ENCODE results near the gene COG7.
"Not testable (repeated sequence)": the region's sequence is repeated elsewhere in the genome, so short reads cannot be mapped to it uniquely, and the experiment has no call there.

Gene COG7

GRCh38 chr16:23410176-23410575, 42.8 kb downstream of the COG7 start:
- no peak for DNase-seq (ENCODE audit: low read depth in 3 of 3)

GRCh38 chr16:23409522-23409921, 43.5 kb downstream of the COG7 start:
- DNase-seq (ENCODE audit: low read depth in 3 of 3) = no peak

GRCh38 chr16:23408823-23409298, 44.1 kb downstream of the COG7 start:
- DNase-seq (ENCODE audit: low read depth in 3 of 3) = no peak

- no peak for DNase-seq (ENCODE audit: low read depth in 3 of 3)
These were observed 44.7 kb downstream of the COG7 start for GRCh38 chr16:23408242-23408822.

GRCh38 chr16:23407436-23408127, 45.4 kb downstream of the COG7 start:
- DNase-seq (ENCODE audit: low read depth in 3 of 3) = no peak

GRCh38 chr16:23406546-23407240, 46.3 kb downstream of the COG7 start:
- no peak for DNase-seq (ENCODE audit: low read depth in 3 of 3)

GRCh38 chr16:23406024-23406423, 47.0 kb downstream of the COG7 start:
- no peak for DNase-seq (ENCODE audit: low read depth in 3 of 3)

- DNase-seq (ENCODE audit: low read depth in 3 of 3) = no peak
These were observed 49.4 kb downstream of the COG7 start for GRCh38 chr16:23403547-23403946.

- no peak for DNase-seq (ENCODE audit: low read depth in 3 of 3)
These were observed 50.9 kb downstream of the COG7 start for GRCh38 chr16:23402100-23402499.

- DNase-seq (ENCODE audit: low read depth in 3 of 3) = no peak
These were observed 51.9 kb downstream of the COG7 start for GRCh38 chr16:23401139-23401538.

GRCh38 chr16:23400447-23400846, 52.5 kb downstream of the COG7 start:
- DNase-seq (ENCODE audit: low read depth in 3 of 3) = not testable (repeated sequence)

GRCh38 chr16:23398987-23399805, 53.8 kb downstream of the COG7 start:
- DNase-seq (ENCODE audit: low read depth in 3 of 3) = no peak

- DNase-seq (ENCODE audit: low read depth in 3 of 3) = no peak
These were observed 55.5 kb downstream of the COG7 start for GRCh38 chr16:23397464-23397863.

- no peak for DNase-seq (ENCODE audit: low read depth in 3 of 3)
These were observed 57.3 kb downstream of the COG7 start for GRCh38 chr16:23395732-23396131.

GRCh38 chr16:23394141-23394831, 58.7 kb downstream of the COG7 start:
- no peak for DNase-seq (ENCODE audit: low read depth in 3 of 3)

GRCh38 chr16:23392223-23392600, 60.8 kb downstream of the COG7 start:
- DNase-seq (ENCODE audit: low read depth in 3 of 3) = no peak

GRCh38 chr16:23391381-23392222, 61.4 kb downstream of the COG7 start:
- DNase-seq (ENCODE audit: low read depth in 3 of 3) = no peak

GRCh38 chr16:23389936-23390335, 63.1 kb downstream of the COG7 start:
- DNase-seq (ENCODE audit: low read depth in 3 of 3) = not testable (repeated sequence)

GRCh38 chr16:23389201-23389600, 63.8 kb downstream of the COG7 start:
- no peak for DNase-seq (ENCODE audit: low read depth in 3 of 3)

- DNase-seq (ENCODE audit: low read depth in 3 of 3) = no peak
These were observed 64.2 kb downstream of the COG7 start for GRCh38 chr16:23388786-23389185.

GRCh38 chr16:23387666-23388065, 65.3 kb downstream of the COG7 start:
- no peak for DNase-seq (ENCODE audit: low read depth in 3 of 3)
